MCF 10A (cell line): Measurements from ENCODE around the gene ZNF462. TPM values are rescaled to one million over a fixed set of nuclear protein-coding genes. Genes with fewer than 3 reads are reported as not detected.

Experiments
- BruUV-seq: library from RNA; stranded (reverse); fragments of 400-500 nt; replicated peaks from 2 replicates; lab custom pipeline; 2021; lab: Mats Ljungman, UMichigan
- CTCF ChIA-PET: fragments of 300-600 bp; sonication (Branson Sonifier 250); formaldehyde crosslinking; extraction: SDS; loops from one replicate; lab custom pipeline; 2021; ENCODE audit warnings: antibody characterized with exemption, inconsistent platforms; lab: Yijun Ruan, JAX
- POLR2A ChIA-PET: fragments of 300-600, 350-650 bp; sonication (Branson Sonifier 250); formaldehyde crosslinking; extraction: SDS; loops from one replicate; lab custom pipeline; 2020; ENCODE audit warnings: antibody characterized with exemption, inconsistent platforms; lab: Yijun Ruan, JAX
- DNase-seq: peaks from one replicate; pipeline ENCODE4 v3.0.0-alpha.2; 2018; ENCODE audit not compliant: unreplicated experiment
- H3K27ac Mint-ChIP-seq: one replicate; pipeline ENCODE4 v1.8.0; 2022; ENCODE audit warnings: mild to moderate bottlenecking, low read depth, mixed read lengths; ENCODE audit not compliant: unreplicated experiment
- H3K27me3 Mint-ChIP-seq: one replicate; pipeline ENCODE4 v1.8.0; 2022; ENCODE audit warnings: mixed read lengths; ENCODE audit not compliant: insufficient read depth, unreplicated experiment
- H3K36me3 Mint-ChIP-seq: one replicate; pipeline ENCODE4 v1.8.0; 2022; ENCODE audit warnings: mild to moderate bottlenecking, moderate library complexity, mixed read lengths; ENCODE audit not compliant: insufficient read depth, unreplicated experiment
- H3K4me1 Mint-ChIP-seq: one replicate; pipeline ENCODE4 v1.8.0; 2022; ENCODE audit warnings: mixed read lengths; ENCODE audit not compliant: insufficient read depth, unreplicated experiment
- H3K4me3 Mint-ChIP-seq: one replicate; pipeline ENCODE4 v1.8.0; 2022; ENCODE audit warnings: mild to moderate bottlenecking, moderate library complexity, mixed read lengths; ENCODE audit not compliant: unreplicated experiment
- H3K9me3 Mint-ChIP-seq: one replicate; pipeline ENCODE4 v1.8.0; 2022; ENCODE audit warnings: mixed read lengths; ENCODE audit not compliant: unreplicated experiment
- intact Hi-C: fragments of 100-400 bp; cut with micrococcal nuclease; formaldehyde crosslinking; loops from 2 replicates; pipeline ENCODE4 v1.14.1; 2022
- total RNA-seq: library from RNA; stranded (reverse); gene quantifications from 2 replicates; pipeline ENCODE4 v1.2.3, GENCODE V29; 2022
- TF ChIP-seq, protein P1 (sequence below): fragments of 200-600 bp; IDR thresholded peaks from one replicate; pipeline ENCODE4 v1.8.0; 2022; ENCODE audit warnings: antibody characterized with exemption, mild to moderate bottlenecking; ENCODE audit not compliant: unreplicated experiment

Gene ZNF462
- total RNA-seq, 1 experiment from 2014 or later: 47.2 TPM

DNA sequence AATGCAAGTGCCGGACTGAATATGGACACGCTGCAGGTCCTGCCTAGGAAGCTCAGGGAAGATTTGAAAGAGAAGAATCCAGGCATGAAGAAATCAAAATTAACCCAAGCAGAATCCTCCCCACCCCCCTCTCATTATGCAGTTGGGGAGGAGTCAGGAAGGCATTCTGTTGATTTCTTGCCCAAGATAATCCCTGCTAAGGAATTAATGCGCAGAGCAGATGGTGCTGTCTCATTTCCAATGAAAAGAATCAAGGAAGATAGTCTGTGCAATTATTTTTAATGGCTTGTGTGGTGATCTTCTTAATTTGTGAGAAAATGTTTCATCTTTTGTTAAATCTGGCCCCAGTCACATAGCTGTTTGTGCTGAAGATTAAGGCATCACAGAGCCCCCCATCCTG is 145.0 kb downstream of the ZNF462 start:
- Mint-ChIP-seq H3K27ac (no peak overlapping the region), H3K4me3 (no peak overlapping the region), H3K27me3 (no peaks in the 10 kb centered on the region), H3K36me3 (peaks cover 76% of the 10 kb centered on the region), H3K9me3 (no peaks in the 10 kb centered on the region), H3K4me1 (no peaks in the 10 kb centered on the region)
- intact Hi-C loops: no loop called here
- TF ChIP-seq, protein P1, sequence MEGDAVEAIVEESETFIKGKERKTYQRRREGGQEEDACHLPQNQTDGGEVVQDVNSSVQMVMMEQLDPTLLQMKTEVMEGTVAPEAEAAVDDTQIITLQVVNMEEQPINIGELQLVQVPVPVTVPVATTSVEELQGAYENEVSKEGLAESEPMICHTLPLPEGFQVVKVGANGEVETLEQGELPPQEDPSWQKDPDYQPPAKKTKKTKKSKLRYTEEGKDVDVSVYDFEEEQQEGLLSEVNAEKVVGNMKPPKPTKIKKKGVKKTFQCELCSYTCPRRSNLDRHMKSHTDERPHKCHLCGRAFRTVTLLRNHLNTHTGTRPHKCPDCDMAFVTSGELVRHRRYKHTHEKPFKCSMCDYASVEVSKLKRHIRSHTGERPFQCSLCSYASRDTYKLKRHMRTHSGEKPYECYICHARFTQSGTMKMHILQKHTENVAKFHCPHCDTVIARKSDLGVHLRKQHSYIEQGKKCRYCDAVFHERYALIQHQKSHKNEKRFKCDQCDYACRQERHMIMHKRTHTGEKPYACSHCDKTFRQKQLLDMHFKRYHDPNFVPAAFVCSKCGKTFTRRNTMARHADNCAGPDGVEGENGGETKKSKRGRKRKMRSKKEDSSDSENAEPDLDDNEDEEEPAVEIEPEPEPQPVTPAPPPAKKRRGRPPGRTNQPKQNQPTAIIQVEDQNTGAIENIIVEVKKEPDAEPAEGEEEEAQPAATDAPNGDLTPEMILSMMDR: no peak
- POLR2A ChIA-PET: interaction anchor here (0.6 kb wide), 1 partner anchor 139 kb away, joined by 4 read pairs; no protein-coding TSS in a partner anchor
- BruUV-seq: no TSS peak
- no peak for DNase-seq
- CTCF ChIA-PET: no interaction called here

DNA sequence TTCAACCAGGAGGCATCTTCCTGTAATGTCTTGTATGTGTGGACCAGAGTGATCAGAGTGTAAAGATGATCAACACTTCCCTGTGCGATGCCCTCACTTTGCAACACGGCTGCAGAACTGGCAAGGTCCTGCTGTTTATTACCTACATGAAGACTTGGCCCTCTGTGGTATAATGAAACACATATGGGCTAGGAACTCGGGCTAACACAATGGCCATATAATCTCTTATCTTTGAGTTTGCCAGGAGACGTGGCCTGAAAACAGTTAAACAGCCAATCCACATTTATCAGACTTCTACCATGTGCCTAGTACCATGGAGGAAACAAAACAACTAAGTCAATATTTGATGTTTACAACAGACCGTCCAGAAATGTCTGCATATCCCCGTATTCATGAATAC is 145.5 kb downstream of the ZNF462 start:
- no peak for DNase-seq

DNA sequence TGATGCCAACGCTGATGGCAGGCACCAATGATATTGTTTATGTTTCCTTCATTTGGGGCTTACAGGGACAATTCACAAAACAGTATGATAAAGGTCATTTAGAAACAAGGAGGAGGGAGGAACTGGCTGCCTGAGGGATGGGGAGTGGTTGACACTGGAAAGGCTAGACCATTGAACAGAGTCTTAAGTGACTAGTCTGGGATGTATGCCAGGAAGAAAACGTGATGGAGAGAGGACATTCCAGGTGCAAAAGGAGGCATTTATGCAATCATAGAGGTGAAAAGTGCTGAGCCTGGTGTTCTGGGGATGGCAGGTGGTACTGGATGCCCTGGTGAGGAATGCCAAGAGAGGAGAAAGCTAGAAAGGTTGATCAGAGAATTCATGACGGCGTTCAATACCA is 153.4 kb downstream of the ZNF462 start:
- intact Hi-C loops: no loop called here
- DNase-seq: peak; percentile 64
- Mint-ChIP-seq H3K36me3 (peaks cover 32% of the 10 kb centered on the region), H3K4me1 (peaks cover 19% of the 10 kb centered on the region), H3K4me3 (no peak overlapping the region), H3K27me3 (no peaks in the 10 kb centered on the region), H3K27ac (no peak overlapping the region), H3K9me3 (no peaks in the 10 kb centered on the region)
- TF ChIP-seq, protein P1: no peak
- CTCF ChIA-PET: interaction anchor here (0.5 to 1.3 kb wide), 2 partner anchors 28 to 730 kb away, joined by 3 read pairs; no protein-coding TSS in a partner anchor
- BruUV-seq: TSS peak; percentile 13
- POLR2A ChIA-PET: interaction anchor here (0.8 to 1.6 kb wide), 2 partner anchors 13 to 154 kb away, joined by 3 to 8 read pairs; no protein-coding TSS in a partner anchor

More for the DNA sequence above, 145.5 kb downstream of the ZNF462 start:
- TF ChIP-seq, protein P1: no peak
- Mint-ChIP-seq H3K9me3 (no peaks in the 10 kb centered on the region), H3K27me3 (no peaks in the 10 kb centered on the region), H3K36me3 (peaks cover 71% of the 10 kb centered on the region), H3K4me3 (no peak overlapping the region), H3K4me1 (no peaks in the 10 kb centered on the region), H3K27ac (no peak overlapping the region)
- intact Hi-C loops: no loop called here
- ChIA-PET POLR2A (interaction anchor here (0.6 kb wide), 1 partner anchor 140 kb away, joined by 4 read pairs; no protein-coding TSS in a partner anchor), CTCF (no interaction called here)
- BruUV-seq: no TSS peak

DNA sequence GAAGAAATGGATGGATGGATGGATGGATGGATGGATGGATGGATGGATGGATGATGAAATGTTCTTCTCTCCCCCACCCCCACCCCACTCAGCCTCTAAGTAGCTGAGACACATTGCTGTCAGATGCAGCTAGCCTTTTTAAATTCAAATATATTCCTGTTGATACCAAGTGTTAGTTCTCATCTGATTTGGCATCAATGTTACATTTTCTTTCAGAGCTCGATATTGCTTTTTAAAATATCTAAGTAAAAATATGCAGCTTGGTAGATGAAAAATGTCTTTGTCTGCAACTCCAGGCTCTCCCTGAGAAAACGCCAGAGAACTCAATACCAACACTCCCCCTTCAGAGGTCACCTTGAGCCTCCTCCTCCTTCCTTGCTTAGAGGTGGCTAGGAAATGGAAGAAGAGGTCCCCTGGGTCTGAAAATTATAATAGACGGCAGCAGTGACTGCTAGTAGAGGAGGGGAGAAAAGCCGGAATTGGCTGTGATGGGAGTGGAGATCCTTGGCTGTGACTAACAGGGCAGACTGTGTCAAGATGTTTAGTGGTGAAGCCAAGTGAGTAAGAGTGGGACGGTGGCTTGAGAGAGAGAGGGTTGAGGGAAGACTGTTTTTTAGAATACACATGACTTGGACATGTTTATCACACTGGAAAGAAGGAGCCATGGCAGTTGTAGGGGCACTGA is 156.0 kb downstream of the ZNF462 start:
- H3K9me3 Mint-ChIP-seq: no peaks in the 10 kb centered on the region
- ChIA-PET CTCF (interaction anchor here (1.0 kb wide), 1 partner anchor 12 kb away, joined by 4 read pairs; no protein-coding TSS in a partner anchor), POLR2A (interaction anchor here (0.5 kb wide), 1 partner anchor 126 kb away, joined by 3 read pairs; no protein-coding TSS in a partner anchor)
- peaks cover 16% of the 10 kb centered on the region for H3K36me3 Mint-ChIP-seq
- no TSS peak for BruUV-seq
- H3K27ac Mint-ChIP-seq: no peak overlapping the region
- no peak overlapping the region for H3K4me3 Mint-ChIP-seq
- H3K4me1 Mint-ChIP-seq: peaks cover 19% of the 10 kb centered on the region
- intact Hi-C loops: no loop called here
- TF ChIP-seq, protein P1: no peak
- H3K27me3 Mint-ChIP-seq: no peaks in the 10 kb centered on the region
- peak; percentile 41 for DNase-seq
